A673 (cell line): ENCODE results near the gene GABRB2.

Experiments used
- CTCF ChIP-seq: fragments of 300-800, 200-600 bp; sonication (generic); conservative IDR thresholded peaks from 2 replicates; pipeline ENCODE4 v1.5.1; 2017; ENCODE audit warnings: low read depth, mild to moderate bottlenecking, antibody characterized with exemption, low read length, moderate library complexity, mixed read lengths
- EZH2 ChIP-seq: fragments of 200-600 bp; sonication (generic); IDR thresholded peaks from 2 replicates; pipeline ENCODE4 v1.6.1; 2017; ENCODE audit warnings: borderline replicate concordance, low read depth, mild to moderate bottlenecking, mixed read lengths, antibody characterized with exemption, low read length; ENCODE audit not compliant: poor library complexity, severe bottlenecking

- TF ChIP-seq CTCF (no peak), EZH2 (peak; percentile 85)
Measured at GRCh38 chr5:161547738-161548486, 1.4 kb upstream of the GABRB2 start.
